ENCODE measurements around the gene ZNF804B.

GRCh38 chr7:89265631-89266030 is 506.1 kb downstream of the ZNF804B start:
- TF ChIP-seq, protein P1, sequence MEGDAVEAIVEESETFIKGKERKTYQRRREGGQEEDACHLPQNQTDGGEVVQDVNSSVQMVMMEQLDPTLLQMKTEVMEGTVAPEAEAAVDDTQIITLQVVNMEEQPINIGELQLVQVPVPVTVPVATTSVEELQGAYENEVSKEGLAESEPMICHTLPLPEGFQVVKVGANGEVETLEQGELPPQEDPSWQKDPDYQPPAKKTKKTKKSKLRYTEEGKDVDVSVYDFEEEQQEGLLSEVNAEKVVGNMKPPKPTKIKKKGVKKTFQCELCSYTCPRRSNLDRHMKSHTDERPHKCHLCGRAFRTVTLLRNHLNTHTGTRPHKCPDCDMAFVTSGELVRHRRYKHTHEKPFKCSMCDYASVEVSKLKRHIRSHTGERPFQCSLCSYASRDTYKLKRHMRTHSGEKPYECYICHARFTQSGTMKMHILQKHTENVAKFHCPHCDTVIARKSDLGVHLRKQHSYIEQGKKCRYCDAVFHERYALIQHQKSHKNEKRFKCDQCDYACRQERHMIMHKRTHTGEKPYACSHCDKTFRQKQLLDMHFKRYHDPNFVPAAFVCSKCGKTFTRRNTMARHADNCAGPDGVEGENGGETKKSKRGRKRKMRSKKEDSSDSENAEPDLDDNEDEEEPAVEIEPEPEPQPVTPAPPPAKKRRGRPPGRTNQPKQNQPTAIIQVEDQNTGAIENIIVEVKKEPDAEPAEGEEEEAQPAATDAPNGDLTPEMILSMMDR (IDR thresholded peaks at IDR 0.05): no peak
- TF ChIP-seq POLR2A (IDR thresholded peaks at IDR 0.05) (no peak), POLR2AphosphoS5 (IDR thresholded peaks at IDR 0.05) (no peak), EP300 (IDR thresholded peaks at IDR 0.05) (no peak)
